Liver (tissue), 9 donors: Measurements from ENCODE around the gene NFAT5. TPM values are rescaled to one million over a fixed set of nuclear protein-coding genes. Genes with fewer than 3 reads are reported as not detected.

Experiments
- DNase-seq: peaks from one replicate; pipeline ENCODE4 v3.0.0-alpha.2; 2017; ENCODE audit warnings: low spot score
- H3K27ac ChIP-seq, 2 donors: one replicate each; pipeline ENCODE4 v1.7.0; 2013; ENCODE audit warnings: inconsistent platforms in 2 of 2, low read length in 2 of 2, control low read depth in 1 of 2, low read depth in 1 of 2, mild to moderate bottlenecking in 1 of 2
- H3K27me3 ChIP-seq, 4 donors: one replicate each; pipeline versions ENCODE4 v1.6.1 to v1.7.0; 2013; ENCODE audit warnings: low read length in 3 of 4, inconsistent platforms in 1 of 4, mild to moderate bottlenecking in 1 of 4, moderate library complexity in 1 of 4; ENCODE audit not compliant: control insufficient read depth in 4 of 4, insufficient read depth in 4 of 4
- H3K36me3 ChIP-seq, 4 donors: one replicate each; pipeline versions ENCODE4 v1.6.1 to v1.7.0; 2013; ENCODE audit warnings: low read length in 3 of 4, mild to moderate bottlenecking in 3 of 4, low read depth in 1 of 4, moderate library complexity in 1 of 4; ENCODE audit not compliant: control insufficient read depth in 4 of 4, insufficient read depth in 3 of 4
- H3K4me1 ChIP-seq, 4 donors: one replicate each; pipeline versions ENCODE4 v1.6.1 to v1.7.0; 2013; ENCODE audit warnings: low read length in 3 of 4, mild to moderate bottlenecking in 3 of 4, moderate library complexity in 1 of 4; ENCODE audit not compliant: control insufficient read depth in 4 of 4, insufficient read depth in 4 of 4
- H3K4me3 ChIP-seq, 3 donors: one replicate each; pipeline versions ENCODE4 v1.6.1 to v1.7.0; 2013; ENCODE audit warnings: low read length in 3 of 3, control low read depth in 1 of 3, low read depth in 1 of 3, mild to moderate bottlenecking in 1 of 3
- H3K9ac ChIP-seq, 2 donors: one replicate each; pipeline ENCODE4 v1.7.0; 2013; ENCODE audit warnings: low read length in 2 of 2, mild to moderate bottlenecking in 2 of 2, moderate library complexity in 2 of 2, control low read depth in 1 of 2, low read depth in 1 of 2
- H3K9me3 ChIP-seq, 4 donors: one replicate each; pipeline versions ENCODE4 v1.6.1 to v1.7.0; 2013; ENCODE audit warnings: low read length in 3 of 4; ENCODE audit not compliant: control insufficient read depth in 4 of 4
- ATF3 ChIP-seq: IDR thresholded peaks from 2 replicates; pipeline ENCODE4 v1.6.1; 2016; ENCODE audit warnings: antibody characterized with exemption
- CTCF ChIP-seq: fragments of 150-350 bp; IDR thresholded peaks from 2 replicates; pipeline ENCODE4 v1.5.1; 2017; ENCODE audit warnings: improper control_type of control experiment, low read depth, low read length; ENCODE audit not compliant: missing input control
- EGR1 ChIP-seq, 2 donors: IDR thresholded peaks; 2 replicates each; pipeline ENCODE4 v1.6.1; 2016 to 2018; ENCODE audit warnings: antibody characterized with exemption in 2 of 2, low read depth in 2 of 2
- FOXA1 ChIP-seq: IDR thresholded peaks from 2 replicates; pipeline ENCODE4 v1.6.1; 2016; ENCODE audit warnings: antibody characterized with exemption
- FOXA2 ChIP-seq: IDR thresholded peaks from 2 replicates; pipeline ENCODE4 v1.6.1; 2016; ENCODE audit warnings: antibody characterized with exemption
- HNF4A ChIP-seq, 2 donors: conservative IDR thresholded peaks; 2 replicates each; pipeline ENCODE4 v1.6.1; 2016; ENCODE audit warnings: antibody characterized with exemption in 2 of 2, mild to moderate bottlenecking in 2 of 2
- HNF4G ChIP-seq: IDR thresholded peaks from 2 replicates; pipeline ENCODE4 v1.6.1; 2016; ENCODE audit warnings: antibody characterized with exemption
- JUND ChIP-seq, 2 donors: IDR thresholded peaks; 2 replicates each; pipeline ENCODE4 v1.6.1; 2016; ENCODE audit warnings: antibody characterized with exemption in 2 of 2
- MAX ChIP-seq: IDR thresholded peaks from 2 replicates; pipeline ENCODE4 v1.6.1; 2016; ENCODE audit warnings: antibody characterized with exemption
- NR2F2 ChIP-seq: IDR thresholded peaks from 2 replicates; pipeline ENCODE4 v1.6.1; 2016; ENCODE audit warnings: antibody characterized with exemption
- RAD21 ChIP-seq, 2 donors: IDR thresholded peaks; 2 replicates each; pipeline ENCODE4 v1.6.1; 2016; ENCODE audit warnings: antibody characterized with exemption in 2 of 2, mild to moderate bottlenecking in 2 of 2
- REST ChIP-seq: IDR thresholded peaks from 2 replicates; pipeline ENCODE4 v1.6.1; 2016; ENCODE audit warnings: antibody characterized with exemption, mild to moderate bottlenecking
- RXRA ChIP-seq, 2 donors: IDR thresholded peaks; 2 replicates each; pipeline ENCODE4 v1.6.1; 2017 to 2018; ENCODE audit warnings: antibody characterized with exemption in 2 of 2, mild to moderate bottlenecking in 1 of 2
- SP1 ChIP-seq: IDR thresholded peaks from 2 replicates; pipeline ENCODE4 v1.6.1; 2018; ENCODE audit warnings: antibody characterized with exemption, mild to moderate bottlenecking
- TAF1 ChIP-seq: conservative IDR thresholded peaks from 2 replicates; pipeline ENCODE4 v1.6.1; 2016; ENCODE audit warnings: antibody characterized with exemption, mild to moderate bottlenecking
- YY1 ChIP-seq: IDR thresholded peaks from 2 replicates; pipeline ENCODE4 v1.6.1; 2016; ENCODE audit warnings: antibody characterized with exemption, mild to moderate bottlenecking
- ZBTB33 ChIP-seq: IDR thresholded peaks from 2 replicates; pipeline ENCODE4 v1.6.1; 2016; ENCODE audit warnings: antibody characterized with exemption
- WGBS: extraction: QIAGEN DNeasy Blood & Tissue Kit; methylation state at CpG from one replicate; pipeline ENCODE4 v1.1.7; 2013; 5-methylcytosine and 5-hydroxymethylcytosine counted together
- polyA plus RNA-seq, 2 donors: library from polyadenylated mRNA; stranded (reverse) in 1 of 2; unstranded in 1 of 2; fragments of 200-250 nt in 1 of 2; fragments of >200 nt in 1 of 2; fragmentation: Nextera tagmentation in 1 of 2; extraction: Ambion mirVana in 1 of 2; gene quantifications; one replicate each; pipeline versions ENCODE4 v1.2.1 to v1.2.3, GENCODE V29; 2013 to 2015
- total RNA-seq, 2 donors: library from RNA; depleted of rRNA; stranded (reverse); fragments of >200 nt; gene quantifications; one replicate each; pipeline ENCODE4 v1.2.3, GENCODE V29; 2014
- donor health status: healthy.
- donor health status: healthy.
- donor health status: healthy.
- donor health status: healthy.
- donor health status: healthy.

Gene NFAT5
- total and polyA plus RNA-seq, 4 donors: 1.5 to 21.0 (median 11.2) TPM

GRCh38 chr16:69554495-69554894, 11.3 kb upstream of the NFAT5 start:
- Histone ChIP-seq H3K36me3 (no peaks in the 10 kb centered on the region), H3K9ac (no peak overlapping the region), H3K27me3 (no peaks in the 10 kb centered on the region), H3K4me3 (no peak overlapping the region), H3K27ac (no peak overlapping the region), H3K4me1 (no peaks in the 10 kb centered on the region), H3K9me3 (no peaks in the 10 kb centered on the region)
- TF ChIP-seq CTCF: no peak
- no peak for TF ChIP-seq EGR1 (IDR thresholded peaks at IDR 0.05; ENCODE audit: low read depth in 2 of 2)
- TF ChIP-seq HNF4G: no peak
- TF ChIP-seq RAD21 (IDR thresholded peaks at IDR 0.05): no peak
- no peak for TF ChIP-seq TAF1
- no peak for TF ChIP-seq YY1
- no peak for TF ChIP-seq ATF3
- TF ChIP-seq HNF4A (conservative IDR thresholded peaks at IDR 0.05): no peak
- TF ChIP-seq RXRA (IDR thresholded peaks at IDR 0.05): no peak
- TF ChIP-seq NR2F2: no peak
- TF ChIP-seq REST: no peak
- no peak for TF ChIP-seq SP1
- no peak for TF ChIP-seq ZBTB33
- no peak for DNase-seq
- WGBS: 98% methylated on average over 2 of the region's 2 CpGs

GRCh38 chr16:69555437-69555836, 10.3 kb upstream of the NFAT5 start:
- Histone ChIP-seq H3K36me3 (no peaks in the 10 kb centered on the region), H3K4me1 (no peaks in the 10 kb centered on the region), H3K9ac (no peak overlapping the region), H3K27ac (no peak overlapping the region), H3K27me3 (no peaks in the 10 kb centered on the region), H3K4me3 (no peak overlapping the region), H3K9me3 (no peaks in the 10 kb centered on the region)
- no peak for DNase-seq
- 63% methylated on average over 1 of the region's 1 CpG for WGBS
- no peak for TF ChIP-seq ATF3
- no peak for TF ChIP-seq NR2F2
- no peak for TF ChIP-seq ZBTB33
- TF ChIP-seq FOXA1: no peak
- no peak for TF ChIP-seq SP1
- no peak for TF ChIP-seq JUND (IDR thresholded peaks at IDR 0.05)
- no peak for TF ChIP-seq REST
- TF ChIP-seq YY1: no peak
- no peak for TF ChIP-seq FOXA2
- TF ChIP-seq EGR1 (IDR thresholded peaks at IDR 0.05; ENCODE audit: low read depth in 2 of 2): no peak
- TF ChIP-seq RXRA (IDR thresholded peaks at IDR 0.05): no peak
- TF ChIP-seq MAX: no peak
- no peak for TF ChIP-seq HNF4G
